HepG2 (cell line): ENCODE measurements around the gene GNAL. TPM values are rescaled to one million over a fixed set of nuclear protein-coding genes. Genes with fewer than 3 reads are reported as not detected.
"Not testable (repeated sequence)": the region's sequence is repeated elsewhere in the genome, so short reads cannot be mapped to it uniquely, and the experiment has no call there.

Source experiments
- ATAC-seq: fragments of 200-7000 bp; cut with Tn5 transposase; 3 replicates; pipeline ENCODE4 v1.9.1; 2020; ENCODE audit warnings: mild to moderate bottlenecking, moderate library complexity
- BruUV-seq: library from RNA; stranded (reverse); fragments of 400-500 nt; replicated peaks from 2 replicates; lab custom pipeline; 2021; lab: Mats Ljungman, UMichigan
- CTCF ChIA-PET: fragments of 300-600 bp; formaldehyde crosslinking; extraction: SDS; loops from one replicate; lab custom pipeline; 2021; ENCODE audit warnings: low total read pairs, inconsistent platforms, low intra/inter-chr PET ratio; lab: Yijun Ruan, JAX
- POLR2A ChIA-PET: fragments of 350-600 bp; sonication (Branson Sonifier 250); formaldehyde crosslinking; loops from one replicate; lab custom pipeline; 2020; ENCODE audit warnings: antibody characterized with exemption, inconsistent platforms; lab: Yijun Ruan, JAX
- DNase-seq: peaks from one replicate; pipeline ENCODE4 v3.0.0-alpha.2; 2015; ENCODE audit warnings: low spot score
- FAIRE-seq: peaks from 3 replicates; lab custom pipeline; 2011; peaks lifted over from hg19 to GRCh38; lab: Jason Lieb, UNC
- H2AFZ ChIP-seq: one replicate; pipeline ENCODE4 v1.6.1; 2011; ENCODE audit warnings: low read length, inconsistent platforms
- H3K27ac ChIP-seq: fragments of 300-600 bp; 3 replicates; pipeline ENCODE4 v1.8.0; 2011; ENCODE audit warnings: mixed run types, mild to moderate bottlenecking, mixed read lengths, low read length, inconsistent platforms; ENCODE audit not compliant: insufficient read depth; ENCODE audit errors: extremely low read length
- H3K27me3 ChIP-seq, 2 experiments: fragments of 200-600 bp in 1 of 2; 2 replicates in 1 of 2; 3 replicates in 1 of 2; pipeline versions ENCODE4 v1.6.0 to v1.8.0; 2011; ENCODE audit warnings: low read length in 2 of 2, mild to moderate bottlenecking in 2 of 2, moderate library complexity in 2 of 2, inconsistent platforms in 1 of 2; ENCODE audit not compliant: insufficient read depth in 2 of 2, control insufficient read depth in 1 of 2
- H3K36me3 ChIP-seq, 2 experiments: fragments of 200-600 bp in 1 of 2; replicated peaks in 1 of 2; 2 replicates in 1 of 2; 3 replicates in 1 of 2; pipeline versions ENCODE4 v1.5.1 to v1.8.0; 2011; ENCODE audit warnings: low read length in 2 of 2, inconsistent platforms in 1 of 2; ENCODE audit not compliant: insufficient read depth in 2 of 2, control insufficient read depth in 1 of 2
- H3K4me1 ChIP-seq: 2 replicates; pipeline ENCODE4 v1.5.1; 2012; ENCODE audit warnings: low read length, inconsistent platforms; ENCODE audit not compliant: insufficient read depth
- H3K4me2 ChIP-seq: 2 replicates; pipeline ENCODE4 v1.6.0; 2011; ENCODE audit warnings: low read depth, low read length, inconsistent platforms
- H3K4me3 ChIP-seq, 3 experiments: fragments of 200-600 bp in 1 of 3; sonication (generic), shearing (Covaris generic) in 1 of 3; replicated peaks in 1 of 3; 2 replicates each; pipeline ENCODE4 v1.5.1; 2011 to 2016; ENCODE audit warnings: low read length in 3 of 3, inconsistent platforms in 2 of 3, low read depth in 2 of 3, mild to moderate bottlenecking in 2 of 3, control low read depth in 1 of 3, mixed read lengths in 1 of 3; ENCODE audit not compliant: insufficient read depth in 1 of 3
- H3K79me2 ChIP-seq: one replicate; pipeline ENCODE4 v1.6.1; 2011; ENCODE audit warnings: low read length, inconsistent platforms; ENCODE audit not compliant: insufficient read depth
- H3K9ac ChIP-seq: 2 replicates; pipeline ENCODE4 v1.6.0; 2011; ENCODE audit warnings: mild to moderate bottlenecking, low read depth, low read length, inconsistent platforms; ENCODE audit not compliant: insufficient read depth
- H3K9me3 ChIP-seq: 2 replicates; pipeline ENCODE4 v1.5.1; 2012; ENCODE audit warnings: mild to moderate bottlenecking, low read length
- H4K20me1 ChIP-seq: 2 replicates; pipeline ENCODE4 v1.6.0; 2011; ENCODE audit warnings: inconsistent platforms, mild to moderate bottlenecking, low read length, moderate library complexity; ENCODE audit not compliant: insufficient read depth
- HIVEP1 ChIP-seq: sonication (generic); formaldehyde crosslinking; IDR thresholded peaks from 2 replicates; pipeline ENCODE4 v1.4.0; 2020; ENCODE audit warnings: mild to moderate bottlenecking, missing genetic modification reagents
- JUN ChIP-seq: sonication (generic); formaldehyde crosslinking; IDR thresholded peaks from 2 replicates; pipeline ENCODE4 v1.4.0; 2020; ENCODE audit warnings: mild to moderate bottlenecking, missing genetic modification reagents
- KMT2B ChIP-seq: IDR thresholded peaks from 2 replicates; pipeline ENCODE4 v1.6.1; 2016; ENCODE audit warnings: missing genetic modification reagents, missing compliant biosample characterization
- MTF1 ChIP-seq: sonication (generic); formaldehyde crosslinking; IDR thresholded peaks from 2 replicates; pipeline ENCODE4 v1.5.0; 2020; ENCODE audit warnings: missing genetic modification reagents
- MYNN ChIP-seq: sonication (generic); formaldehyde crosslinking; IDR thresholded peaks from 2 replicates; pipeline ENCODE4 v1.4.0; 2020; ENCODE audit warnings: mild to moderate bottlenecking, low read depth, missing genetic modification reagents
- ZNF33B ChIP-seq: sonication (generic); formaldehyde crosslinking; IDR thresholded peaks from 2 replicates; pipeline ENCODE4 v1.5.1; 2020; ENCODE audit warnings: mild to moderate bottlenecking, missing genetic modification reagents
- ZNF670 ChIP-seq: sonication (generic); formaldehyde crosslinking; IDR thresholded peaks from 2 replicates; pipeline ENCODE4 v1.8.0; 2022; ENCODE audit warnings: mild to moderate bottlenecking, missing genetic modification reagents, borderline replicate concordance
- WGBS: methylation state at CpG from one replicate; pipeline ENCODE4 v1.1.6; 2017; ENCODE audit warnings: low lambda C conversion rate; 5-methylcytosine and 5-hydroxymethylcytosine counted together
- in situ Hi-C: cut with HindIII; loops from 2 replicates; pipeline ENCODE4 v1.10.0; 2017; ENCODE audit warnings: low pct_unique_long_range_greater_than_20kb; ENCODE audit not compliant: extremely low pct_ligation_motif_present
- intact Hi-C: fragments of 100-400 bp; cut with micrococcal nuclease; formaldehyde crosslinking; loops from one replicate; pipeline ENCODE4 v1.10.0; 2022; ENCODE audit not compliant: unreplicated experiment
- polyA plus RNA-seq, 8 experiments: library from polyadenylated mRNA; depleted of rRNA in 3 of 8; stranded (reverse) in 7 of 8; unstranded in 1 of 8; fragments of >200 nt; fragmentation: Illumina TruSeq in 4 of 8; extraction: Trizol in 4 of 8; gene quantifications; 2 replicates each; pipeline versions ENCODE4 v1.2.1 to v1.2.3, GENCODE V29; 2011 to 2016; ENCODE audit warnings: low read depth in 4 of 8, missing spikeins in 1 of 8, mixed read lengths in 1 of 8; ENCODE audit not compliant: insufficient read depth in 1 of 8
- total RNA-seq, 5 experiments: library from RNA; depleted of rRNA; stranded (reverse); fragments of >200 nt; fragmentation: Illumina TruSeq; extraction: Trizol; gene quantifications; 2 replicates each; pipeline ENCODE4 v1.2.3, GENCODE V29; 2016; ENCODE audit warnings: low read depth in 1 of 5
- TF ChIP-seq, protein P1 (sequence below): sonication (generic); formaldehyde crosslinking; IDR thresholded peaks from 2 replicates; pipeline ENCODE4 v1.4.0; 2020; ENCODE audit warnings: missing genetic modification reagents, borderline replicate concordance
- TF ChIP-seq, protein P2 (sequence below): sonication (generic); formaldehyde crosslinking; conservative IDR thresholded peaks from 2 replicates; pipeline ENCODE4 v1.4.0; 2020; ENCODE audit warnings: missing genetic modification reagents

The GNAL gene
- total and polyA plus RNA-seq, 2 of the 13 experiments (the other 11 are each of a cell fraction or from before 2014, with no cell fraction given): 0.87 to 1.4 TPM

DNA sequence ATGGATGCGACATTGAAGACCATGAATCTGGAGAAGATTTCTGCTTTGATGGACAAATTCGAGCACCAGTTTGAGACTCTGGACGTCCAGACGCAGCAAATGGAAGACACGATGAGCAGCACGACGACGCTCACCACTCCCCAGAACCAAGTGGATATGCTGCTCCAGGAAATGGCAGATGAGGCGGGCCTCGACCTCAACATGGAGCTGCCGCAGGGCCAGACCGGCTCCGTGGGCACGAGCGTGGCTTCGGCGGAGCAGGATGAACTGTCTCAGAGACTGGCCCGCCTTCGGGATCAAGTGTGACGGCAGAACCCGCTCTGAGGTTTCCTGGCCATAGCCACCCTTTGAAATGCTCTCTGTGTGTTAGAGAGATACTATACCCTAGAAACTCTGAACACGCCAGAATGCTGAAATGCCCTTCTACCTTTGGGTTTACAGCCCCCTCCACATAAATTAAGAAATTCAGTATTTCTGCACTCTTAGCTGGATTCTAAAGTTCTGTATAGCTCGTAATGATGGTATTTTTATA lies 162.8 kb downstream of the GNAL start (continued):
- TF ChIP-seq, protein P1, sequence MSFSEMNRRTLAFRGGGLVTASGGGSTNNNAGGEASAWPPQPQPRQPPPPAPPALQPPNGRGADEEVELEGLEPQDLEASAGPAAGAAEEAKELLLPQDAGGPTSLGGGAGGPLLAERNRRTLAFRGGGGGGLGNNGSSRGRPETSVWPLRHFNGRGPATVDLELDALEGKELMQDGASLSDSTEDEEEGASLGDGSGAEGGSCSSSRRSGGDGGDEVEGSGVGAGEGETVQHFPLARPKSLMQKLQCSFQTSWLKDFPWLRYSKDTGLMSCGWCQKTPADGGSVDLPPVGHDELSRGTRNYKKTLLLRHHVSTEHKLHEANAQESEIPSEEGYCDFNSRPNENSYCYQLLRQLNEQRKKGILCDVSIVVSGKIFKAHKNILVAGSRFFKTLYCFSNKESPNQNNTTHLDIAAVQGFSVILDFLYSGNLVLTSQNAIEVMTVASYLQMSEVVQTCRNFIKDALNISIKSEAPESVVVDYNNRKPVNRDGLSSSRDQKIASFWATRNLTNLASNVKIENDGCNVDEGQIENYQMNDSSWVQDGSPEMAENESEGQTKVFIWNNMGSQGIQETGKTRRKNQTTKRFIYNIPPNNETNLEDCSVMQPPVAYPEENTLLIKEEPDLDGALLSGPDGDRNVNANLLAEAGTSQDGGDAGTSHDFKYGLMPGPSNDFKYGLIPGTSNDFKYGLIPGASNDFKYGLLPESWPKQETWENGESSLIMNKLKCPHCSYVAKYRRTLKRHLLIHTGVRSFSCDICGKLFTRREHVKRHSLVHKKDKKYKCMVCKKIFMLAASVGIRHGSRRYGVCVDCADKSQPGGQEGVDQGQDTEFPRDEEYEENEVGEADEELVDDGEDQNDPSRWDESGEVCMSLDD (CRISPR knock-in tag): no peak
- TF ChIP-seq JUN (CRISPR knock-in tag): no peak
- TF ChIP-seq MYNN: no peak
- no peak for TF ChIP-seq HIVEP1 (CRISPR knock-in tag)
- TF ChIP-seq MTF1 (CRISPR knock-in tag): no peak
- no peak for TF ChIP-seq ZNF670
- TF ChIP-seq, protein P2, sequence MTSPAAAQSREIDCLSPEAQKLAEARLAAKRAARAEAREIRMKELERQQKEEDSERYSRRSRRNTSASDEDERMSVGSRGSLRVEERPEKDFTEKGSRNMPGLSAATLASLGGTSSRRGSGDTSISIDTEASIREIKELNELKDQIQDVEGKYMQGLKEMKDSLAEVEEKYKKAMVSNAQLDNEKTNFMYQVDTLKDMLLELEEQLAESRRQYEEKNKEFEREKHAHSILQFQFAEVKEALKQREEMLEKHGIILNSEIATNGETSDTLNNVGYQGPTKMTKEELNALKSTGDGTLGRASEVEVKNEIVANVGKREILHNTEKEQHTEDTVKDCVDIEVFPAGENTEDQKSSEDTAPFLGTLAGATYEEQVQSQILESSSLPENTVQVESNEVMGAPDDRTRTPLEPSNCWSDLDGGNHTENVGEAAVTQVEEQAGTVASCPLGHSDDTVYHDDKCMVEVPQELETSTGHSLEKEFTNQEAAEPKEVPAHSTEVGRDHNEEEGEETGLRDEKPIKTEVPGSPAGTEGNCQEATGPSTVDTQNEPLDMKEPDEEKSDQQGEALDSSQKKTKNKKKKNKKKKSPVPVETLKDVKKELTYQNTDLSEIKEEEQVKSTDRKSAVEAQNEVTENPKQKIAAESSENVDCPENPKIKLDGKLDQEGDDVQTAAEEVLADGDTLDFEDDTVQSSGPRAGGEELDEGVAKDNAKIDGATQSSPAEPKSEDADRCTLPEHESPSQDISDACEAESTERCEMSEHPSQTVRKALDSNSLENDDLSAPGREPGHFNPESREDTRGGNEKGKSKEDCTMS (CRISPR knock-in tag): no peak
- no peak for TF ChIP-seq KMT2B (CRISPR knock-in tag)
- no peak for TF ChIP-seq ZNF33B (CRISPR knock-in tag)

DNA sequence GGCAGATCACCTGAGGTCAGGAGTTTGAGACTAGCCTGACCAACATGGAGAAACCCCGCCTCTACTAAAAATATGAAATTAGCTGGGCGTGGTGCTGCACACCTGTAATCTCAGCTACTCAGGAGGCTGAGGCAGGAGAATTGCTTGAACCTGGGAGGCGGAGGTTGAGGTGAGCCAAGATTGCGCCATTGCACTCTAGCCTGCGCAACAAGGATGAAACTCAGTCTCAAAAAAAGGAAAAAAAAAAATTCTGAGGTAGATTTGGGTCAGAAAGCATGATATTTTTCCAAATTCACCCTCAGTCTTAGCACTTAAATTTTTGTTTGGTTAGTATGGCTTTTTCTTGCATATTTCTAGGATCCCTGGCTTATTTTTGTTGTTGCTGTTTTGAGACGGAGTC lies 165.5 kb downstream of the GNAL start:
- H3K27ac ChIP-seq, H4K20me1 ChIP-seq, H3K27me3 ChIP-seq, BruUV-seq, CTCF ChIA-PET, FAIRE-seq, ATAC-seq, DNase-seq, H3K9me3 ChIP-seq, H3K36me3 ChIP-seq, H3K4me2 ChIP-seq, H3K4me3 ChIP-seq, in situ Hi-C loops, H3K9ac ChIP-seq, H2AFZ ChIP-seq: not testable (repeated sequence)
- Histone ChIP-seq H3K4me1 (peaks cover 71% of the 10 kb centered on the region), H3K79me2 (peaks cover 27% of the 10 kb centered on the region)
- intact Hi-C loops: loop anchor here (10.0 kb wide), 2 partner anchors 50 to 140 kb away; partner anchors contain the start of gene MPPE1
- POLR2A ChIA-PET: interaction anchor here (0.6 kb wide), 1 partner anchor 14 kb away, joined by 3 read pairs; no protein-coding TSS in a partner anchor
- 92% methylated on average over 6 of the region's 6 CpGs for WGBS
